Muscle layer of duodenum (tissue), 2 donors: Measurements from ENCODE around the gene TRUB2.

ENCODE experiments used
- H3K27ac ChIP-seq: one replicate; pipeline ENCODE4 v1.7.0; 2013; ENCODE audit warnings: mild to moderate bottlenecking, low read length
- H3K27me3 ChIP-seq: one replicate; pipeline ENCODE4 v1.7.0; 2013; ENCODE audit warnings: low read depth, mild to moderate bottlenecking, control low read depth, low read length
- H3K36me3 ChIP-seq, 2 donors: one replicate each; pipeline ENCODE4 v1.7.0; 2013; ENCODE audit warnings: low read length in 2 of 2, control low read depth in 1 of 2, mild to moderate bottlenecking in 1 of 2; ENCODE audit not compliant: insufficient read depth in 2 of 2, control insufficient read depth in 1 of 2
- H3K4me1 ChIP-seq, 2 donors: one replicate each; pipeline ENCODE4 v1.7.0; 2013; ENCODE audit warnings: low read length in 2 of 2, mild to moderate bottlenecking in 2 of 2, control low read depth in 1 of 2, moderate library complexity in 1 of 2; ENCODE audit not compliant: insufficient read depth in 2 of 2, control insufficient read depth in 1 of 2
- H3K4me3 ChIP-seq, 2 donors: one replicate each; pipeline ENCODE4 v1.7.0; 2013; ENCODE audit warnings: low read length in 2 of 2, low read depth in 1 of 2, mild to moderate bottlenecking in 1 of 2
- H3K9me3 ChIP-seq, 2 donors: one replicate each; pipeline ENCODE4 v1.7.0; 2013; ENCODE audit warnings: low read length in 2 of 2, control low read depth in 1 of 2, mild to moderate bottlenecking in 1 of 2; ENCODE audit not compliant: control insufficient read depth in 1 of 2
- donor health status: healthy.

TRUB2 gene

GRCh38 chr9:128322404-128323211, at the start of gene TRUB2, which contains the start of gene COQ4:
Gene TRUB2 (minus strand): TSS chr9:128322447. CDS start chr9:128322408, 39 bp downstream.
Gene COQ4 (plus strand): TSS chr9:128322839. CDS start chr9:128322859, 20 bp downstream.
- Histone ChIP-seq H3K9me3 (no peaks in the 10 kb centered on the region), H3K27ac (peak within 1 kb of the TSS; percentile 82), H3K4me3 (peak within 1 kb of the TSS; percentile 86 to 95), H3K36me3 (peaks cover 11 to 28% of the 10 kb centered on the region in 2 donors), H3K27me3 (no peaks in the 10 kb centered on the region), H3K4me1 (peaks cover 0 to 30% of the 10 kb centered on the region in 2 donors)

GRCh38 chr9:128371630-128372117, 49.4 kb upstream of the TRUB2 start:
- Histone ChIP-seq H3K27ac (peak overlapping the region; percentile 95), H3K36me3 (peaks cover 4 to 11% of the 10 kb centered on the region in 2 donors), H3K4me3 (peak overlapping the region; percentile 89 to 92), H3K9me3 (no peaks in the 10 kb centered on the region), H3K4me1 (peaks cover 5 to 33% of the 10 kb centered on the region in 2 donors), H3K27me3 (no peaks in the 10 kb centered on the region)

- peaks cover 4 to 11% of the 10 kb centered on the region in 2 donors for H3K36me3 ChIP-seq
- peaks cover 5 to 33% of the 10 kb centered on the region in 2 donors for H3K4me1 ChIP-seq
- no peaks in the 10 kb centered on the region for H3K9me3 ChIP-seq
- H3K27ac ChIP-seq, result peak within 1 kb of the TSS; percentile 95
- H3K4me3 ChIP-seq, result peak within 1 kb of the TSS; percentile 89 to 92
- H3K27me3 ChIP-seq, result no peaks in the 10 kb centered on the region
These were observed 48.7 kb upstream of the TRUB2 start, which contains the start of gene URM1 for GRCh38 chr9:128370752-128371629. Gene URM1 (plus strand): TSS chr9:128371374. CDS start chr9:128371381, 7 bp downstream.

DNA sequence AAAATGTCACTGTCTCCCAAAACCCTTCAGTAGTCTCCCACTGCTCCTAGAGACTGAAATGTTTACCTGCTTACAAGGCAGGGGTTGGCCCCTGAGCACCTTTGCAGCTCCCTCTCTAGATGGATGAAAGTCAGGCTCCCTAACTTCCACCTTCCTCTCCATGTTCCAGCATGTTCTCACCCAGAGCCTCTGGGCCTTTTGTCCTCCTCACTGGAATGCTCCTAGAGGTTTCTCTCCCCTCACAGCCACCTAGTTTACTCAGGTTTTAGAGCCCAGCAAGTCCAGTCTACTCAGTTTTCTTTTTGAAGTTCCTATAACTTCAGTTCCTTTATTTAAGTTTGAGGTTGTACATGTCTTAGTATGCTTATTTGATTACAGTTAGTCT, 48.1 kb upstream of the TRUB2 start:
- H3K4me3 ChIP-seq, result peak overlapping the region; percentile 89 to 92
- H3K9me3 ChIP-seq, result no peaks in the 10 kb centered on the region
- peaks cover 4 to 11% of the 10 kb centered on the region in 2 donors for H3K36me3 ChIP-seq
- peak overlapping the region; percentile 95 for H3K27ac ChIP-seq
- peaks cover 7 to 29% of the 10 kb centered on the region in 2 donors for H3K4me1 ChIP-seq
- no peaks in the 10 kb centered on the region for H3K27me3 ChIP-seq

- no peak overlapping the region for H3K4me3 ChIP-seq
- no peak overlapping the region for H3K27ac ChIP-seq
- H3K4me1 ChIP-seq, result peaks cover 9 to 38% of the 10 kb centered on the region in 2 donors
- H3K27me3 ChIP-seq, result no peaks in the 10 kb centered on the region
- H3K9me3 ChIP-seq, result no peaks in the 10 kb centered on the region
- H3K36me3 ChIP-seq, result peaks cover 0 to 11% of the 10 kb centered on the region in 2 donors
These were observed 46.9 kb upstream of the TRUB2 start for GRCh38 chr9:128369024-128369706.

- Histone ChIP-seq H3K4me3 (peak overlapping the region; percentile 26 to 61), H3K9me3 (no peaks in the 10 kb centered on the region), H3K36me3 (no peaks in the 10 kb centered on the region), H3K4me1 (peaks cover 8 to 23% of the 10 kb centered on the region in 2 donors), H3K27me3 (no peaks in the 10 kb centered on the region), H3K27ac (no peak overlapping the region)
These were observed 43.3 kb upstream of the TRUB2 start for GRCh38 chr9:128365525-128365924.

GRCh38 chr9:128362774-128363173, 40.5 kb upstream of the TRUB2 start:
- Histone ChIP-seq H3K4me3 (no peak overlapping the region), H3K9me3 (no peaks in the 10 kb centered on the region), H3K36me3 (peaks cover 0 to 4% of the 10 kb centered on the region in 2 donors), H3K27ac (no peak overlapping the region), H3K4me1 (peaks cover 4 to 19% of the 10 kb centered on the region in 2 donors), H3K27me3 (no peaks in the 10 kb centered on the region)

- Histone ChIP-seq H3K36me3 (peaks cover 0 to 7% of the 10 kb centered on the region in 2 donors), H3K4me3 (peak overlapping the region; percentile 55 to 74), H3K9me3 (no peaks in the 10 kb centered on the region), H3K27ac (no peak overlapping the region), H3K4me1 (peaks cover 4 to 19% of the 10 kb centered on the region in 2 donors), H3K27me3 (no peaks in the 10 kb centered on the region)
These were observed 39.9 kb upstream of the TRUB2 start for GRCh38 chr9:128361986-128362646.

- no peaks in the 10 kb centered on the region for H3K27me3 ChIP-seq
- H3K4me3 ChIP-seq, result peak overlapping the region; percentile 55 to 74
- no peaks in the 10 kb centered on the region for H3K9me3 ChIP-seq
- peaks cover 0 to 7% of the 10 kb centered on the region in 2 donors for H3K36me3 ChIP-seq
- no peak overlapping the region for H3K27ac ChIP-seq
- H3K4me1 ChIP-seq, result peaks cover 4 to 19% of the 10 kb centered on the region in 2 donors
These were observed 39.2 kb upstream of the TRUB2 start for GRCh38 chr9:128361296-128361985.

GRCh38 chr9:128360826-128361225, 38.6 kb upstream of the TRUB2 start:
- peaks cover under 1 to 8% of the 10 kb centered on the region in 2 donors for H3K36me3 ChIP-seq
- H3K27me3 ChIP-seq, result no peaks in the 10 kb centered on the region
- H3K27ac ChIP-seq, result no peak overlapping the region
- no peak overlapping the region for H3K4me3 ChIP-seq
- peaks cover 4 to 19% of the 10 kb centered on the region in 2 donors for H3K4me1 ChIP-seq
- H3K9me3 ChIP-seq, result no peaks in the 10 kb centered on the region
